NCI-H2196 treated with DMSO at 0.1 percent for 48 hours (cell line): Measurements from ENCODE around the gene HTT.
"Not testable (repeated sequence)": the region's sequence is repeated elsewhere in the genome, so short reads cannot be mapped to it uniquely, and the experiment has no call there.

Experiments
- DNase-seq: peaks from one replicate; lab custom pipeline; 2025; ENCODE audit not compliant: unreplicated experiment; lab: John Stamatoyannopoulos, UW

Gene HTT

DNA sequence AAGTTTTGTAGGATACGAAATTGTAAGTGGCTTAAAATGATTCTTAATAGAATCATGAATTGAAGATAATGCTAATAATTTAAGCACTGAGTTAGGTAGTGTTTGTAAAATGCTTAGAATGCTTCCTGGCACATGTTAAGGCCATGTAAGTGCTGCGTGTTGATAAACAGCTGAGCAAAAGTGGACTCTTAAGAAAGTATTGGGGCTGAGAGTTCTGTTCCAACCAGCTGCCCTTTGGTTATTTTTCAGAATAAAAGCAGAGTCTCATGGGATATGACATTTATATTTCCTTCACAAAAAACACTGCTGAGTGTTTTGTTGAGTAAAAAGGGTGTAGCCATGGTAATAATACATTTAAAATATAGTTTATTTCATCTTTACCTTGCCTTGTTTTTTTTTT lies 42.5 kb downstream of the HTT start:
- no peak for DNase-seq

DNA sequence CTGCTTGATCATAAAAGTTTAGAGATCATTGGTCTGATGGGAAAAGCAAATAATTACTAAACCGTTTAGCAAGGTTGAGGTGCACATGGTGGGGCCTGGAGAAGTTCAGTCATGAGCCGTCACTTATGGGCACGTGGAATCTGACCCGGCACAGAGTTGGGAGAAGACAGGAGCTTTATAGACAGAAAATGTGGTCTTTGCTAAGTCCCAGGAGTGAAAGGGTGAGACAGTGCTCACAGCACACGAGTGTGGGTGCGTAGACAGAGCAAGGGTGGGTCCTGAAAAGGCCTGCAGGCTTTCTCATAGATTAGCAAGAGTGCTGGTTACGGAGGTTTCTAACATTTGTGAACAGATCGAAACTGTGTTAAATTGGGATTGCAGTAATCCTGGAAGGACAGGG lies 43.8 kb downstream of the HTT start:
- DNase-seq, result no peak

DNA sequence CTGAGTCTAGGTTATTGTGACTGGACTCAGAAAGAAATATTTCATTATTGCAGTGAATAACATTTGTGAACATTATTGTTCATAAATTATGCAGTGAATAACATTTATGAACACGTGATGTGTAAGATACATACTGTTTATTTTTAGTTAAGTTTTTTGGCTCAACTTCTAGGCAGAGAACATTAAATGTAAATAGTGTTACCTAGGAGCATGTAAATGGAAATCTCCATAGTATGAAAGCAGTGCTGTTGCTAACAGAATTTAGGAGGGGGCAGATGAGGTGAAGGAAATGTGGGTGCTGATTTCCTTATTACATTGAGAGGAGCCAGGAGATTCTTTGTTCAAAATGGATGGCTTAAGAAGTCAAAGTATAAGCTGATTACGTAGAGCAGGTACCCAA lies 45.0 kb downstream of the HTT start:
- DNase-seq, result no peak

- DNase-seq, result no peak
These were observed 46.6 kb downstream of the HTT start for GRCh38 chr4:3121110-3121509.

GRCh38 chr4:3121596-3121995 lies 47.1 kb downstream of the HTT start:
- no peak for DNase-seq

GRCh38 chr4:3122081-3122563 lies 47.6 kb downstream of the HTT start:
- DNase-seq, result no peak

- DNase-seq, result no peak
These were observed 48.7 kb downstream of the HTT start for GRCh38 chr4:3123181-3123671.

GRCh38 chr4:3124070-3124767 lies 49.7 kb downstream of the HTT start:
- DNase-seq, result no peak

DNA sequence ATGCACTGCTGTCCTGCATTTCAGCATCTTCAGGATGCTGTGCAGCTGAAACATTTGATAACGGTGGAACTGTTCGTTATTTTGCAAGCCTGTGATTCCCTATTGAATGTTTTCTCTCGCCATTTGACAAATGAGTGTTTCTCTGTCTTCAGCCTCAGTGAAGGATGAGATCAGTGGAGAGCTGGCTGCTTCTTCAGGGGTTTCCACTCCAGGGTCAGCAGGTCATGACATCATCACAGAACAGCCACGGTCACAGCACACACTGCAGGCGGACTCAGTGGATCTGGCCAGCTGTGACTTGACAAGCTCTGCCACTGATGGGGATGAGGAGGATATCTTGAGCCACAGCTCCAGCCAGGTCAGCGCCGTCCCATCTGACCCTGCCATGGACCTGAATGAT lies 52.6 kb downstream of the HTT start:
- DNase-seq, result no peak

- DNase-seq, result no peak
These were observed 53.6 kb downstream of the HTT start for GRCh38 chr4:3128058-3128457.

GRCh38 chr4:3128976-3129375 lies 54.5 kb downstream of the HTT start:
- DNase-seq, result no peak

GRCh38 chr4:3130201-3130600 lies 55.7 kb downstream of the HTT start:
- no peak for DNase-seq

DNA sequence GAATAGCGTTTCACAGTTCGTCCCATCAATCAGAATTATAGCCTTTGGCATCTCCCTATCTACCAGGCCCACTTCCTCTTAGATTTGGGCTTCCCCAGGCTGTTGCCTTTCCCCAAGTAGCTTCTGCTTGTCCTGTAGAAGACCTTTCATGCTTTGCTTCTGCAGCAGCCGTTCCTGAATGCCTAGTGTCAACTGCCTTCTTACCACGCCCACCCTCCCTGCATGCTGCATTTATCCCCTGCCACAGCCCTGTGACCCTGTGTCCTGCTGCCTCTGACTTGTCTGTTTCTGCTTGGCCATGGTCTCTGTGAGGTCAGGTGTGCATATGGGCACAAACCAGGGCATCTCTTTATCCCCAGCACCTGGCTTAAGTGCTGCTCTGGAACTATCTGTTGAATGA lies 56.3 kb downstream of the HTT start:
- DNase-seq, result no peak

- DNase-seq, result no peak
These were observed 59.7 kb downstream of the HTT start for GRCh38 chr4:3134201-3134600.

GRCh38 chr4:3135155-3136011 lies 60.9 kb downstream of the HTT start:
- no peak for DNase-seq

DNA sequence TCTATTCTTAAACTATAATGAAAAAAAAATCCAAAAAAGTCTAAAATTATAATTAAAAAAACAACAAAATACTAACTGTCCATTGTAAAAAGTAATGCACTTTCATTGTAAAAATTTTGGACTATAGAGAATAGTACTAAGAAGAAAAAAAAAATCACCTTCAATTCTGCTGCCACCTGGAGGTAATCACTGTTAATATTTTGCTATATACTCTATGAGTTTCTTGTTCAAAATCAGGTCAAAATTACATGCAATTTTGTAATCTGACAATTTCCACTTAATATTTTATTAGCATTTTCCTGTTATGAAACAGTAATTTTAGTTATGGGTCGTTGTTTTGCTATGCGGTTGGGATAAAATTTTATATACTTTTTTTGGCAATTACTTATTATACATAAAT lies 62.0 kb downstream of the HTT start:
- no peak for DNase-seq

GRCh38 chr4:3137908-3138307 lies 63.4 kb downstream of the HTT start:
- DNase-seq, result no peak

- peak; percentile 7 for DNase-seq
These were observed 70.9 kb downstream of the HTT start for GRCh38 chr4:3145234-3145924.

GRCh38 chr4:3148926-3149325 lies 74.4 kb downstream of the HTT start:
- DNase-seq, result no peak

DNA sequence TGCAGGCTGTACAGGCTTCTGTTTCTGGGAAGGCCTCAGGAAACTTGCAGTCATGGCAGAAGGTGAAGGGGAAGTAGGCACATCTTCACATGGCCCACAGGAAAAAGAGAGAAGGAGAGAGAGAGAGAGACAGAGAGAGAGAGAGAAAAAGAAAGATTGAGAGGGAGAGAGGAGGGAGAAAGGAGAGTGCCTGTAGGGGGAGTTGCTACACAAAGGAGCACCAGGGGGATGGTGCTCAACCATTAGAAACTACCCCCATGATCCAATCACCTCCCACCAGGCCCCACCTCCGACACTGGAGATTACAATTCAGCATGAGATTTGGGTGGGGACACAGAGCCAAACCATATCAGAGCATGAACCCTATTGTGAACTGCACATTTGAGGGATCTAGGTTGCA lies 76.8 kb downstream of the HTT start:
- not testable (repeated sequence) for DNase-seq

DNA sequence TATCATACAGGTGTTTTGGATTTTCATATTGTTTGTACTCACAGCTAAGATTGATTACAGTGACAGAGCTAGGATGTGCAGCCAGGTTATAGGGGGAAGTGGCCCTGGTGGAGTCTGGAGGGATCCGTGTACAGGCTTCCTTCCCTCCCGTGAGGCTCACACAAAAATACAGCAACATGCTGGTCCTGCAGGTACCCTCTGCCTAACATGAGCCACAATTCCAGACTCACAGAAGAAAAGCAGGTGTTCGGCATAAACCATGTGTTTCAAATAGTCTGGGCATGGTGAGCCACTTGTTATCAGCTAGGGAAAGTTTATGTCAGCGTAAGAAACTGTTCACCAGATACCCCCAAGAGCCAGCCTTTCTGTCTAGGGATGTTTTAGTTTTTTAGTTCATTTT lies 82.9 kb downstream of the HTT start:
- no peak for DNase-seq

DNA sequence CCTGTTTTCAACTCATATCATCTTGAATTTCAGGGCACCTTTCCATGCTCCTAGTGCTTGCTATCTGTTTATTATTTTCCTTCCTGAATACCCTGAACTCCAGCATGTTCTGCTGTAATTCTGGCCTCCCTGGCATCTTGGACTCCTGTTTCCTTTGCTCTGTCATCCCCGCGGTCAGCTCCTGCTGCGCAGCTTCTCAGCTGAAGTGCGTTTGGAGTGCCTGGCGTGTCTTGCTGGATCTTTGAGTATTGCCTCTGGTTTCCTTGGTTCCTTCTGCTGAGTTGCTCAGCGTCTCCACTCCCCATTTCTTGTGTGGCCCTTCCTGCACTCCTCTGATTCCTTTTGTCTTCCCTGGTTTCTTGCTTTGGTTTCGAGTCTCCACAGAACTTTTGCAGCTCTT lies 84.4 kb downstream of the HTT start:
- no peak for DNase-seq
